ENCODE results near the gene PFDN4.

GRCh38 chr20:54204481-54204880 lies 3.4 kb upstream of the PFDN4 start:
- TF ChIP-seq CTCF (IDR thresholded peaks at IDR 0.05), result no peak
- no peak for TF ChIP-seq POLR2AphosphoS5 (IDR thresholded peaks at IDR 0.05; ENCODE audit: insufficient read depth in 1 of 2, low read depth in 1 of 2)
